B cell (primary cell): Measurements from ENCODE around the gene FOXP4. TPM values are rescaled to one million over a fixed set of nuclear protein-coding genes. Genes with fewer than 3 reads are reported as not detected.

ENCODE experiments used
- ATAC-seq: fragments of 200-7000 bp; cut with Tn5 transposase; one replicate; pipeline ENCODE4 v1.10.0; 2021; ENCODE audit warnings: low read depth, mild to moderate bottlenecking, moderate number of reproducible peaks, moderate library complexity
- CTCF ChIA-PET: fragments of 350-600 bp; sonication (Branson Sonifier 250); formaldehyde crosslinking; loops from one replicate; lab custom pipeline; 2021; ENCODE audit warnings: antibody characterized with exemption, inconsistent platforms; lab: Charles Lee
- POLR2A ChIA-PET: fragments of 350-600 bp; sonication (Branson Sonifier 250); formaldehyde crosslinking; loops from one replicate; lab custom pipeline; 2021; ENCODE audit warnings: antibody characterized with exemption; lab: Charles Lee
- DNase-seq: peaks from one replicate; pipeline ENCODE4 v3.0.0; 2013
- H2AFZ ChIP-seq: 2 replicates; pipeline ENCODE4 v1.6.1; 2012; ENCODE audit warnings: mild to moderate bottlenecking, low read depth, low read length; ENCODE audit not compliant: insufficient read depth, poor library complexity, severe bottlenecking
- H3K27ac ChIP-seq, 2 donors: 1 replicate in 1 of 2; 2 replicates in 1 of 2; pipeline ENCODE4 v1.5.1; 2012 to 2013; ENCODE audit warnings: low read length in 2 of 2, mild to moderate bottlenecking in 2 of 2, moderate library complexity in 1 of 2
- H3K27me3 ChIP-seq, 4 experiments: fragments of 200-600 bp in 1 of 4; sonication (generic) in 1 of 4; replicated peaks in 1 of 4; 1 replicate in 2 of 4; 2 replicates in 2 of 4; pipeline versions ENCODE4 v1.6.1 to v1.7.0; 2013 to 2016; ENCODE audit warnings: low read length in 3 of 4, mild to moderate bottlenecking in 2 of 4, mixed read lengths in 1 of 4, moderate library complexity in 1 of 4; ENCODE audit not compliant: insufficient read depth in 4 of 4, control insufficient read depth in 3 of 4; ENCODE audit errors: control extremely low read depth in 1 of 4
- H3K36me3 ChIP-seq, 2 experiments: replicated peaks in 1 of 2; 1 replicate in 1 of 2; 2 replicates in 1 of 2; pipeline versions ENCODE4 v1.6.1 to v1.7.1; 2013; ENCODE audit warnings: low read length in 1 of 2; ENCODE audit not compliant: insufficient read depth in 2 of 2, control insufficient read depth in 1 of 2; ENCODE audit errors: control extremely low read depth in 1 of 2, extremely low read depth in 1 of 2
- H3K4me1 ChIP-seq, 2 donors: fragments of 200-600 bp in 1 of 2; sonication (generic) in 1 of 2; 1 replicate in 1 of 2; 2 replicates in 1 of 2; pipeline versions ENCODE4 v1.5.1 to v1.6.1; 2013 to 2017; ENCODE audit warnings: low read length in 2 of 2; ENCODE audit not compliant: control insufficient read depth in 2 of 2, insufficient read depth in 2 of 2
- H3K4me2 ChIP-seq: replicated peaks from 2 replicates; pipeline ENCODE3; 2012; ENCODE audit warnings: mild to moderate bottlenecking, low read depth, low read length; ENCODE audit not compliant: poor library complexity, severe bottlenecking
- H3K4me3 ChIP-seq, 5 experiments: fragments of 200-600 bp in 1 of 5; sonication (generic) in 1 of 5; 1 replicate in 3 of 5; 2 replicates in 2 of 5; pipeline versions ENCODE4 v1.5.1 to v1.7.0; 2011 to 2016; ENCODE audit warnings: low read length in 4 of 5, mild to moderate bottlenecking in 4 of 5, low read depth in 2 of 5, control low read depth in 1 of 5, moderate library complexity in 1 of 5; ENCODE audit not compliant: insufficient read depth in 1 of 5; ENCODE audit errors: control extremely low read depth in 1 of 5, extremely low read depth in 1 of 5
- H3K79me2 ChIP-seq: fragments of 200-600 bp; sonication (generic); one replicate; pipeline ENCODE4 v1.6.0; 2016; ENCODE audit warnings: low read length; ENCODE audit not compliant: control insufficient read depth, insufficient read depth
- H3K9ac ChIP-seq: fragments of 200-600 bp; sonication (generic); 2 replicates; pipeline ENCODE4 v1.6.1; 2017; ENCODE audit warnings: mild to moderate bottlenecking, low read length, moderate library complexity
- H3K9me3 ChIP-seq, 3 donors: one replicate each; pipeline versions ENCODE4 v1.6.1 to v1.7.1; 2013; ENCODE audit warnings: low read length in 2 of 3; ENCODE audit not compliant: control insufficient read depth in 2 of 3, insufficient read depth in 1 of 3; ENCODE audit errors: control extremely low read depth in 1 of 3
- H4K20me1 ChIP-seq: 2 replicates; pipeline ENCODE4 v1.6.0; 2012; ENCODE audit warnings: mild to moderate bottlenecking, low read length; ENCODE audit not compliant: insufficient read depth, control insufficient read depth, poor library complexity, severe bottlenecking
- H3K27ac Mint-ChIP-seq: one replicate; pipeline ENCODE4 v1.8.0; 2021; ENCODE audit warnings: mixed read lengths
- H3K27me3 Mint-ChIP-seq: one replicate; pipeline ENCODE4 v1.8.0; 2021; ENCODE audit warnings: mixed read lengths
- H3K4me1 Mint-ChIP-seq: one replicate; pipeline ENCODE4 v1.8.0; 2021; ENCODE audit warnings: mixed read lengths
- H3K4me3 Mint-ChIP-seq: one replicate; pipeline ENCODE4 v1.8.0; 2021; ENCODE audit warnings: mixed read lengths
- H3K9me3 Mint-ChIP-seq: one replicate; pipeline ENCODE4 v1.8.0; 2022; ENCODE audit warnings: mixed read lengths; ENCODE audit not compliant: insufficient read depth
- CTCF ChIP-seq: fragments of 200-600 bp; IDR thresholded peaks from one replicate; pipeline ENCODE4 v1.8.0; 2022; ENCODE audit warnings: antibody characterized with exemption, mild to moderate bottlenecking
- EZH2 ChIP-seq: IDR thresholded peaks from 2 replicates; pipeline ENCODE4 v1.6.1; 2012; ENCODE audit warnings: borderline replicate concordance, low read depth, mild to moderate bottlenecking, moderate library complexity, low read length; ENCODE audit not compliant: insufficient read depth, poor library complexity, severe bottlenecking
- WGBS: methylation state at CpG from one replicate; pipeline ENCODE4 v1.1.5; 2013; ENCODE audit warnings: missing lambda C conversion rate; ENCODE audit not compliant: insufficient coverage; 5-methylcytosine and 5-hydroxymethylcytosine counted together
- intact Hi-C: fragments of 100-400 bp; cut with micrococcal nuclease; formaldehyde crosslinking; loops from one replicate; pipeline ENCODE4 v1.10.0; 2022
- polyA plus RNA-seq: library from polyadenylated mRNA; depleted of rRNA; stranded (reverse); fragments of >200 nt; gene quantifications from 2 replicates; pipeline ENCODE4 v1.2.3, GENCODE V29; 2012
- total RNA-seq, 2 donors: library from RNA; stranded (reverse); fragments of 120-200 nt in 1 of 2; gene quantifications; 1 replicate in 1 of 2; 2 replicates in 1 of 2; pipeline versions ENCODE4 v1.2.3 to v1.2.4, GENCODE V29; 2013 to 2022

Gene FOXP4
- total and polyA plus RNA-seq, 2 donors (not counting 1 experiment from before 2014, with no cell fraction given): 17.0 to 38.7 TPM

GRCh38 chr6:41572613-41573012, 26.4 kb downstream of the FOXP4 start:
- Histone ChIP-seq H3K79me2 (peaks cover 19% of the 10 kb centered on the region), H3K27ac (no peak overlapping the region), H3K4me2 (no peak overlapping the region), H3K27me3 (no peaks in the 10 kb centered on the region), H4K20me1 (peaks cover 40% of the 10 kb centered on the region), H3K36me3 (peaks cover 0 to 28% of the 10 kb centered on the region in 2 experiments), H3K9me3 (no peaks in the 10 kb centered on the region), H2AFZ (no peak overlapping the region), H3K4me3 (no peak overlapping the region), H3K4me1 (peaks cover 10 to 16% of the 10 kb centered on the region in 2 donors), H3K9ac (no peak overlapping the region)
- 81% methylated on average over 2 of the region's 2 CpGs for WGBS
- ATAC-seq: no peak
- peaks cover 30% of the 10 kb centered on the region for H3K4me1 Mint-ChIP-seq
- CTCF ChIA-PET: interaction anchor here (1.1 to 1.8 kb wide), 2 partner anchors 20 to 108 kb away, joined by 4 to 5 read pairs; no protein-coding TSS in a partner anchor
- H3K27ac Mint-ChIP-seq: no peak overlapping the region
- no peaks in the 10 kb centered on the region for H3K9me3 Mint-ChIP-seq
- DNase-seq: no peak
- no peak overlapping the region for H3K4me3 Mint-ChIP-seq
- TF ChIP-seq CTCF (no peak), EZH2 (no peak)
- intact Hi-C loops: no loop called here
- no peaks in the 10 kb centered on the region for H3K27me3 Mint-ChIP-seq
- POLR2A ChIA-PET: no interaction called here

GRCh38 chr6:41573276-41573675, 27.1 kb downstream of the FOXP4 start:
- peaks cover 36% of the 10 kb centered on the region for H3K4me1 Mint-ChIP-seq
- H3K4me3 Mint-ChIP-seq: no peak overlapping the region
- H3K27me3 Mint-ChIP-seq: no peaks in the 10 kb centered on the region
- H3K79me2 ChIP-seq: peaks cover 22% of the 10 kb centered on the region
- H3K27me3 ChIP-seq: no peaks in the 10 kb centered on the region
- H3K9me3 ChIP-seq: no peaks in the 10 kb centered on the region
- peaks cover 0 to 28% of the 10 kb centered on the region in 2 experiments for H3K36me3 ChIP-seq
- POLR2A ChIA-PET: no interaction called here
- H3K4me1 ChIP-seq: peaks cover 10 to 16% of the 10 kb centered on the region in 2 donors
- intact Hi-C loops: no loop called here
- no peaks in the 10 kb centered on the region for H3K9me3 Mint-ChIP-seq
- CTCF ChIA-PET: interaction anchor here (1.1 to 1.8 kb wide), 2 partner anchors 19 to 109 kb away, joined by 4 to 5 read pairs; no protein-coding TSS in a partner anchor
- no peak overlapping the region for H3K4me2 ChIP-seq
- WGBS: 100% methylated on average over 2 of the region's 7 CpGs
- no peak overlapping the region for H3K9ac ChIP-seq
- H3K27ac Mint-ChIP-seq: no peak overlapping the region
- H3K4me3 ChIP-seq: no peak overlapping the region
- no peak overlapping the region for H3K27ac ChIP-seq
- TF ChIP-seq CTCF (no peak), EZH2 (no peak)
- ATAC-seq (no peak), DNase-seq (no peak)
- no peak overlapping the region for H2AFZ ChIP-seq
- H4K20me1 ChIP-seq: peaks cover 40% of the 10 kb centered on the region
